D721Med (cell line): ENCODE results near the gene NLRP12.

Experiments used
- DNase-seq: peaks from one replicate; pipeline ENCODE4 v3.0.0; 2011; ENCODE audit warnings: low spot score; ENCODE audit not compliant: insufficient read length
- FAIRE-seq: peaks from 2 replicates; lab custom pipeline; 2011; peaks lifted over from hg19 to GRCh38; lab: Jason Lieb, UNC
- CTCF ChIP-seq: IDR thresholded peaks from 2 replicates; pipeline ENCODE4 v1.5.1; 2012; ENCODE audit warnings: mild to moderate bottlenecking, control low read depth; ENCODE audit not compliant: insufficient read depth; ENCODE audit errors: missing control alignments

Gene NLRP12

GRCh38 chr19:53823380-53824120 lies 564 bp downstream of the NLRP12 start:
- no peak for FAIRE-seq
- TF ChIP-seq CTCF, result no peak

GRCh38 chr19:53819861-53820260 lies 4.3 kb downstream of the NLRP12 start:
- DNase-seq (no peak), FAIRE-seq (no peak)
- TF ChIP-seq CTCF, result no peak

More at GRCh38 chr19:53823380-53824120, 564 bp downstream of the NLRP12 start:
- no peak for DNase-seq

GRCh38 chr19:53818756-53819155 lies 5.4 kb downstream of the NLRP12 start:
- no peak for FAIRE-seq
- no peak for DNase-seq
- no peak for TF ChIP-seq CTCF

- no peak for FAIRE-seq
- no peak for TF ChIP-seq CTCF
- DNase-seq, result no peak
These were observed 10.1 kb downstream of the NLRP12 start for GRCh38 chr19:53813996-53814395.

GRCh38 chr19:53812335-53812734 lies 11.8 kb downstream of the NLRP12 start:
- peak; percentile 25 for TF ChIP-seq CTCF
- DNase-seq (no peak), FAIRE-seq (no peak)

GRCh38 chr19:53810891-53811290 lies 13.2 kb downstream of the NLRP12 start:
- FAIRE-seq, result no peak
- no peak for TF ChIP-seq CTCF
- no peak for DNase-seq

GRCh38 chr19:53810187-53810546 lies 13.9 kb downstream of the NLRP12 start:
- FAIRE-seq (no peak), DNase-seq (no peak)
- no peak for TF ChIP-seq CTCF
